Stromal cell of bone marrow (primary cell): ENCODE results near the gene LRRTM4.

Source experiments
- DNase-seq: peaks from one replicate; pipeline ENCODE4 v3.0.0-alpha.2; 2012; ENCODE audit warnings: low read depth

LRRTM4 gene

DNA sequence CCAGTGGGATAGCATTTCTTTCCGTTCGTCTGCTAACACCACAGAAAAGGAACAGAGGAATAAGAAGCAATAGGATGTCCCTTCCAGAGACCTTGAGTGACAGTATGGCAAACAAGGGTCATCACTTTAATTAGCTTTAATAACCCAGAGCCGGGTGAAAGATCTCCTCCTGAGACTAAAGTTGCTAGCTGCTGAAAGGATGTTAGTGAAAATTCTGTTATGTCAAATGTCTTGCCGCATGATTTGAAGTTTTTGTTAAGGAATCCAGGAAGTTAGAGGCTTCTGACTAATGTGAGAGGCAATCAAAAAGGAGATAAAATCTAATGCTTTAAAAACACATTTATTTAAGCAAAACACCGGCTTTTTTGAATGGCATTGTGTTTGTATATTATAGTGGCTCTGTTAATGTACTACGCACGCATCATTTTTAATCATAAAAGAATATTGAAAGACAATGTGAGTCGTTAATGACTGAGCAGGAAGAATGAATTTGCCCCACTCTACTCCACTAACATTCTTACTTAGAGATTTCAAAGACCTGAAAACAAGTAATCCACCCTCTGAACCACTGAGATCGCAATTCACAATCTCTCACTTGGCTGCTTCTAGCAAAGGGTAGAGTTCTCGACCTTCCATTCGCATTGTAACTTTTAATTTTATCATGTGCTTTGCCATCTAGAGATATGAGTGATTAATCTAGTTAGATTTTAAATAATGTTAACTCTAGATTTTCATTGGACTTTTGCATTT, 536.6 kb downstream of the LRRTM4 start:
- DNase-seq, result no peak

GRCh38 chr2:76984359-76984758, 537.8 kb downstream of the LRRTM4 start:
- no peak for DNase-seq

- DNase-seq, result no peak
Measured at GRCh38 chr2:76980067-76980787, 541.9 kb downstream of the LRRTM4 start.

- no peak for DNase-seq
Measured at GRCh38 chr2:76977846-76978727, 544.1 kb downstream of the LRRTM4 start.

GRCh38 chr2:76975752-76976151, 546.4 kb downstream of the LRRTM4 start:
- DNase-seq, result no peak

GRCh38 chr2:76973610-76974009, 548.6 kb downstream of the LRRTM4 start:
- no peak for DNase-seq

- no peak for DNase-seq
Measured at GRCh38 chr2:76965772-76966171, 556.4 kb downstream of the LRRTM4 start.

- no peak for DNase-seq
Measured at GRCh38 chr2:76958749-76959148, 563.4 kb downstream of the LRRTM4 start.

GRCh38 chr2:76953733-76954347, 568.3 kb downstream of the LRRTM4 start:
- peak; percentile 19 for DNase-seq

DNA sequence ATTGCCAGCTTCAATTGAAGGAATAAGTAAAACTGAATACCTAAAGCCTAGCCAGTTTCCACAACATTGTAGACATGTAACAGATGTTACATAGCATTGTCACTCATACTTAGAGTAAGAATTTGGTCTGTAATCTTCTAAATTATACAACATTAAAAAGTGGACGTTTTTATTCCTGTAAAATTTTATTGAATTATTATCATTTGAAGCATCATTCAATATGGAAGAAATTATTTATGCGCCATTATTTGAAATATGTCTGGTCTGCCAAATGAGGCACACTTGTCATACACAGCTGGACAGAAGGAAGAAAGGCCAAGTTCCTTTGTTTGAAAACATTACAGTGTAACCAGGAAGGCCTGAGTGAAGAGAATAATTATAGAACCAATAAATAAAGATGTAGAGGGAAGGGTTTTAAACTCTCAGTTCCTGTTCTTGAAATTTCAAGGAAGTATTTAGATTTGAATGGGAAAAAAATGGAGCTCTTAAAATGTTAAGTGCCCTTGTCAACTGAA, 575.5 kb downstream of the LRRTM4 start:
- DNase-seq, result no peak

DNA sequence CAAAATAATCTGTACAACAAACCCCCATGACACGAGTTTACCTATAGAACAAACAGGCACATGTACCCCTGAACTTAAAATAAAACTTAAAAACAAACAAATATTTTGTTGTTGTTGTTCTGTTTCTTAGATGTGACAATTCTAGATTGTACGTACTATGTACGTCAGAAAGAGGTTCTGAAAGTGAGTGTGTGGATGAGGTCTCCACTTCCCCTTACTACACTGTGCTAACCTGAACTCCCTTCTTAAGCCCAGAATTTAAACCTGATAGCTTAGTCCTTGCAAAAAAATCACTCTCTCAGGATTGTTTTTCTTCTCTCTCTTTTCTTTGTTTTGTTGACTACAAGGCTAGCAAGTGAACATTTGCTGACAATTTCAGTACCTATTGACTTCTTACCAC, 581.6 kb downstream of the LRRTM4 start:
- DNase-seq, result no peak

DNA sequence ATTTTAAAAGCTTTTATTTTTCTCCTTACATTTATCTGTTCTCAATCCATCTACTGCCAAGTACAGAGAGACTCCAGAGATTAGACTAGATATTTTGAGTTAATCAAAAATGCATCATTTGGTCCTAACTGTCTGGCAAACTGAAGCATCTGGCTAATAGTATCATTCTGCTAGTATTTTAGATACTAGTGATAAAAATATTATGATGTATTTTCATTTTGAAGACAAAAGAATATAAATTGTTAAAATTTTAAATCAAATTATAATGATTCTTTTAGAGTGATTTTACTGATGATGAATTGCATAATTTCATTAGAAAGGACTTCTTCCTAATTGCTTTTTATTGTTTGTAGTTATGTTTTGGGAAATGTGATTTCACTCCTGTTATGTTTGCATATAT, 584.0 kb downstream of the LRRTM4 start:
- no peak for DNase-seq

- DNase-seq, result no peak
Measured at GRCh38 chr2:76932550-76932949, 589.6 kb downstream of the LRRTM4 start.

DNA sequence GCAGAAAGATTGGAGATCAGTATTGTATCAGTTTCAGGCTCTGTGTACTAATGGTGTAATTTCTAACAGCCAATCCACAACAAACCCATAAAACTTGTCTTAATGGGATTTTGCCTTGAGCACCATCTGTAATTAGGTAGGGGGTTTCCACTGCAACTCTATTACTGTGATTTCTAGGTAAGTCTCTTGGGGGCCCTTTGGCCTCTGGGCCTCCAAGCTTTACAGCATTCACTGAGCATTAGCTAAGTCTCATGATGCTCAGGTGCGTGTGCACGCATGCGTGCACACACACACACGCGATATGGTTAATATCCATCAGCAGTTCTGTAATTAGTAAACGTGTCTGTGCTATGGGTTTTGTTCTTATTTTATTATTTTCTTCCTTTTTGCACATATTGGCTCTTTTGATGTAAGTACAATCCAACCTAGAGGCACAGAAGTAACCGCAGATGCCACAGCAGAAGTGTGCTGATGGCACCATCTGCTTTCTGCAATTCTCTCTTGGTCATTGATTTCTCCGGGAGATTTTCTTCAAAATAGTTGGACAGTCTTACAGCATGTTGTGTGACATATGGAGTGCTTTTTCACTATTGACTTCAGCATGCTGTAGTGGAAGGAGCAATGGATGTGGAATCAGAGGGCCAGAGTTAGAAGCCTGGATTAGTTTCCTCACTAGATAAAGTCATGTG, 592.0 kb downstream of the LRRTM4 start:
- DNase-seq, result no peak

GRCh38 chr2:76928026-76928425, 594.1 kb downstream of the LRRTM4 start:
- no peak for DNase-seq

- DNase-seq, result no peak
Measured at GRCh38 chr2:76921006-76921405, 601.2 kb downstream of the LRRTM4 start.

- no peak for DNase-seq
Measured at GRCh38 chr2:76895469-76895868, 626.7 kb downstream of the LRRTM4 start.

- DNase-seq, result no peak
Measured at GRCh38 chr2:76870581-76870980, 651.6 kb downstream of the LRRTM4 start.

DNA sequence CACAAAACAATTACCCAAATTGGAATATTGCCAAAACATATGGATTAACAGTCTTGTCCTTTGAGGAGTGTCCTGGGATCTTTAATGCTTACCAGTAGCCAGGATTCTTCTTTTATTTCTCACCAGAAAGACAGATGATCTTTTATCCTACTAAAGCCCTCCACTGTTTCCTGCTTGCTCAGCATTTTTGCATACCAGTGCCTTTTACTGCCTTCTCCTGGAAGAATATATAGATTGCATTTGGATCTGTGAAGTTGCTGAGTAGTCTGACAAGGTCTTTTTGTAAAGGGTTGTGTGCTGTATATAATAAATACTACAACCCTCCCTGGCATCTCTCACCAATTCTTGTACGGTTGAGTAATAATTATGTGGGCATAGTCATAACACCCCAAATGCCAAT, 652.2 kb downstream of the LRRTM4 start:
- DNase-seq, result no peak

- peak; percentile 52 for DNase-seq
Measured at GRCh38 chr2:76867854-76868253, 654.3 kb downstream of the LRRTM4 start.

DNA sequence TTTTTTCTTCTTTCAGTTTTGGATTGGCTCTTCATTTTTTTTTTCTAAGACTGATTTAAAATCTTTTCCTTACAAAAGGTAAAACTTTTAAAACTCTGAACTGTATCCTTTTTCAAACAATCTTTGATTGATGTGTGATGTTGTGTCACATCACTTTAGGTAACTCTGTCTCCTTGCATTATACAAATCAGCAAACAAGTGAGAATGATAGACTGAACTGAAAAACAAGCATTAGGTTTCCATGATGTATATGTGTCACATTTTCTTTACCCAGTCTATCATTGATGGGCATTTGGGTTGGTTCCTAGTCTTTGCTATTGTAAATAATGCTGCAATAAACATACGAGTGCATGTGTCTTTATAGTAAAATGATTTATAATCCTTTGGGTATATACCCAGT, 655.7 kb downstream of the LRRTM4 start:
- DNase-seq, result no peak
